OCI-LY3 (cell line): Measurements from ENCODE around the gene STRA8.

Source experiments
- H2AFZ ChIP-seq: fragments of 200-600, 300-600 bp; shearing (Covaris generic); 2 replicates; pipeline ENCODE4 v1.6.0; 2014; ENCODE audit warnings: antibody characterized with exemption, low read depth, low read length
- H3K27ac ChIP-seq: fragments of 200-600, 300-600 bp; sonication (generic); 2 replicates; pipeline ENCODE4 v1.5.1; 2014; ENCODE audit warnings: mild to moderate bottlenecking, low read length, moderate library complexity, mixed read lengths
- H3K27me3 ChIP-seq: fragments of 200-600, 300-600 bp; sonication (generic); 2 replicates; pipeline ENCODE4 v1.6.1; 2014; ENCODE audit warnings: low read depth, low read length, mixed read lengths
- H3K36me3 ChIP-seq: fragments of 200-600, 300-600 bp; sonication (generic); replicated peaks from 2 replicates; pipeline ENCODE3; 2014; ENCODE audit warnings: low read depth, low read length, mixed read lengths
- H3K4me1 ChIP-seq: fragments of 300-600, 200-600 bp; sonication (generic); 2 replicates; pipeline ENCODE4 v1.6.1; 2014; ENCODE audit warnings: low read length, mixed read lengths
- H3K4me2 ChIP-seq: fragments of 200-600, 300-600 bp; sonication (generic); 2 replicates; pipeline ENCODE4 v1.6.1; 2014; ENCODE audit warnings: low read length, mixed read lengths
- H3K4me3 ChIP-seq: fragments of 300-600, 200-600 bp; sonication (generic); 2 replicates; pipeline ENCODE4 v1.5.1; 2014; ENCODE audit warnings: antibody characterized with exemption, mild to moderate bottlenecking, low read length, moderate library complexity
- H3K79me2 ChIP-seq: fragments of 300-600, 200-600 bp; shearing (Covaris generic); 2 replicates; pipeline ENCODE4 v1.6.1; 2014; ENCODE audit warnings: mild to moderate bottlenecking, low read length, mixed read lengths
- H3K9ac ChIP-seq: fragments of 300-600, 200-600 bp; shearing (Covaris generic); 2 replicates; pipeline ENCODE4 v1.6.0; 2014; ENCODE audit warnings: mild to moderate bottlenecking, low read length, moderate library complexity
- H3K9me3 ChIP-seq: fragments of 200-600, 300-600 bp; shearing (Covaris generic); 2 replicates; pipeline ENCODE4 v1.6.1; 2014; ENCODE audit warnings: low read length, mixed read lengths; ENCODE audit not compliant: insufficient read depth
- H4K20me1 ChIP-seq: fragments of 200-600, 300-600 bp; sonication (generic); 2 replicates; pipeline ENCODE4 v1.6.1; 2016; ENCODE audit warnings: low read length, mixed read lengths; ENCODE audit not compliant: insufficient read depth
- CTCF ChIP-seq: fragments of 200-600, 300-600 bp; sonication (generic); IDR thresholded peaks from 2 replicates; pipeline ENCODE4 v1.5.1; 2014; ENCODE audit warnings: antibody characterized with exemption, low read length, low read depth
- EZH2phosphoT487 ChIP-seq: fragments of 200-600 bp; shearing (Covaris generic); IDR thresholded peaks from 2 replicates; pipeline ENCODE4 v1.6.1; 2018; ENCODE audit warnings: antibody characterized with exemption, mixed run types, low read depth

The STRA8 gene

GRCh38 chr7:135234727-135235126, 1.1 kb downstream of the STRA8 start:
- Histone ChIP-seq H2AFZ (no peak overlapping the region), H3K9ac (no peak overlapping the region), H3K4me2 (no peak overlapping the region), H3K36me3 (no peaks in the 10 kb centered on the region), H3K4me1 (peaks cover 21% of the 10 kb centered on the region), H3K27ac (no peak overlapping the region), H3K79me2 (no peaks in the 10 kb centered on the region), H3K27me3 (peaks cover 87% of the 10 kb centered on the region), H3K4me3 (no peak overlapping the region), H4K20me1 (0 out of 2 replicates have a peak, but pooled peaks cover 3% of the 10 kb centered on the region), H3K9me3 (no peaks in the 10 kb centered on the region)
- TF ChIP-seq CTCF: no peak
- no peak for TF ChIP-seq EZH2phosphoT487

- H4K20me1 ChIP-seq: 0 out of 2 replicates have a peak, but pooled peaks cover 3% of the 10 kb centered on the region
These were observed 2.2 kb downstream of the STRA8 start for GRCh38 chr7:135235841-135236240.

GRCh38 chr7:135236727-135237126, 3.1 kb downstream of the STRA8 start:
- peaks cover 26% of the 10 kb centered on the region for H3K4me1 ChIP-seq
- H3K4me2 ChIP-seq: peak overlapping the region; percentile 44
- H3K27me3 ChIP-seq: peaks cover 87% of the 10 kb centered on the region
- H4K20me1 ChIP-seq: 0 out of 2 replicates have a peak, but pooled peaks cover 3% of the 10 kb centered on the region
- H3K79me2 ChIP-seq: no peaks in the 10 kb centered on the region
- H3K9ac ChIP-seq: no peak overlapping the region
- no peak overlapping the region for H2AFZ ChIP-seq
- no peak overlapping the region for H3K27ac ChIP-seq
- H3K9me3 ChIP-seq: no peaks in the 10 kb centered on the region
- H3K36me3 ChIP-seq: no peaks in the 10 kb centered on the region
- TF ChIP-seq CTCF (no peak), EZH2phosphoT487 (no peak)
- H3K4me3 ChIP-seq: peak overlapping the region; percentile 15; the same call in 1 of the 2 replicates

More at GRCh38 chr7:135235841-135236240, 2.2 kb downstream of the STRA8 start:
- Histone ChIP-seq H3K4me3 (no peak overlapping the region), H3K27me3 (peaks cover 87% of the 10 kb centered on the region), H3K79me2 (no peaks in the 10 kb centered on the region), H2AFZ (no peak overlapping the region), H3K4me2 (no peak overlapping the region), H3K4me1 (peaks cover 26% of the 10 kb centered on the region), H3K27ac (no peak overlapping the region), H3K9ac (no peak overlapping the region), H3K9me3 (no peaks in the 10 kb centered on the region), H3K36me3 (no peaks in the 10 kb centered on the region)
- TF ChIP-seq CTCF (no peak), EZH2phosphoT487 (no peak)

- Histone ChIP-seq H4K20me1 (0 out of 2 replicates have a peak, but pooled peaks cover 3% of the 10 kb centered on the region), H3K27ac (no peak overlapping the region), H3K27me3 (peaks cover 90% of the 10 kb centered on the region), H3K36me3 (no peaks in the 10 kb centered on the region), H3K9ac (no peak overlapping the region), H3K79me2 (no peaks in the 10 kb centered on the region), H2AFZ (0 out of 2 replicates have a peak overlapping the region, but pooled peaks have one; percentile 15), H3K4me2 (no peak overlapping the region), H3K4me3 (no peak overlapping the region), H3K4me1 (peaks cover 26% of the 10 kb centered on the region), H3K9me3 (no peaks in the 10 kb centered on the region)
- no peak for TF ChIP-seq EZH2phosphoT487
- TF ChIP-seq CTCF: peak; percentile 58
These were observed 4.6 kb downstream of the STRA8 start for GRCh38 chr7:135238112-135238744.
